HG02970 (cell line): ENCODE data around the gene PITX2.

Experiments used
- ATAC-seq: cut with Tn5 transposase; IDR thresholded peaks from one replicate; pipeline ENCODE4 v1.9.1; 2021; ENCODE audit warnings: mild to moderate bottlenecking, moderate library complexity, moderate number of reproducible peaks; ENCODE audit not compliant: unreplicated experiment, low FRiP score

Gene PITX2

GRCh38 chr4:110636680-110637407 lies 14.0 kb upstream of the PITX2 start:
- ATAC-seq = no peak

GRCh38 chr4:110636171-110636679 lies 13.3 kb upstream of the PITX2 start:
- no peak for ATAC-seq

GRCh38 chr4:110635163-110635865 lies 12.4 kb upstream of the PITX2 start:
- ATAC-seq = no peak

GRCh38 chr4:110634350-110635162 lies 11.7 kb upstream of the PITX2 start:
- ATAC-seq = no peak

- ATAC-seq = no peak
Measured at GRCh38 chr4:110633358-110634341, 10.8 kb upstream of the PITX2 start.

- ATAC-seq = no peak
Measured at GRCh38 chr4:110632506-110633357, 9.9 kb upstream of the PITX2 start.

- ATAC-seq = peak; percentile 98
Measured at GRCh38 chr4:110631584-110632505, 9.0 kb upstream of the PITX2 start.

GRCh38 chr4:110630688-110631402 lies 8.0 kb upstream of the PITX2 start:
- ATAC-seq = no peak

- ATAC-seq = no peak
Measured at GRCh38 chr4:110629780-110630687, 7.2 kb upstream of the PITX2 start.

GRCh38 chr4:110629214-110629754 lies 6.4 kb upstream of the PITX2 start:
- no peak for ATAC-seq

GRCh38 chr4:110628663-110629213 lies 5.9 kb upstream of the PITX2 start:
- no peak for ATAC-seq

GRCh38 chr4:110627977-110628662 lies 5.2 kb upstream of the PITX2 start:
- no peak for ATAC-seq

- ATAC-seq = no peak
Measured at GRCh38 chr4:110626532-110627153, 3.8 kb upstream of the PITX2 start.

- no peak for ATAC-seq
Measured at GRCh38 chr4:110625576-110626257, 2.8 kb upstream of the PITX2 start.
